Measurements from ENCODE around the gene ETF1.

Gene ETF1

DNA sequence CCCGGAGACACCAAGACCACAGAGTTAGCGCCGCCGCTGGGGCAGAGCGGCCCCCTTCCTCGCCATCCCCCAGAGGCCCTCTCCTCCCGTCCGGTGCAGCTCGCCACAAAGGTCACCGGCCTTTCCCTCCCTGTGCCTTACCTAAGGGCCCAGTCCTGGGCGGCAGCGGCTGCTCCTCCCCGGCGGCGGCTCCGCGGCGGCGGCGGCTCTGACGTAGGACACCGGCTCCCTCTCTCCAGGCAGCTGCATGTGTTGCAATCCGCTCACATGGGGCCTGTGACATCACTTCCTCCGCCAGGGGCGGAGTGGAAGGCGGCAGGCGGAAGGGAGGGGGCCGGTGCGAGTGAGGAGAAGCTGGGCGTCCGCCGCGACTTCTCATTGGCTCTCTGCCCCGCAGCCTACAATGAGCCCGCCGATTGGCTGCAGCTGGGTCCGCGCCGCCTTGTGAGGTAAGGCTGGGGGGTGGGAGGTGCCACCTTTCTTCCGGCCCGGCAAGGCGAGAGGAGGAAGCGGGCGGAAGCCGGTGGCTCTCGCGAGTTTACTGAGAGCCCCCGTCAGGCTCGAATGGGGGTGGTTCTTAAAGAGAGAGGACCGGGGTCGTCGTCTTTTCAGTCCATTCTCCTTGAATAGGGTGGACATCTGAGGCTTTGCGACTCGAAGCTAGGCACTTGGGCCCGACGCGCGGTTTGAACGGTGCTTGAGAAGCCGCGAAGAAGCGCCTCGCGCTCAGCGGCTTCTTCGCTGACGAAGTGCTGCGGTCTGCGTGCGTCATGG, at the start of gene ETF1:
TSS of gene ETF1 (minus strand) at position 281 of the 774 bp plus-strand sequence. CDS start 318 bp downstream, outside the sequence.
- TF ChIP-seq, protein P1, sequence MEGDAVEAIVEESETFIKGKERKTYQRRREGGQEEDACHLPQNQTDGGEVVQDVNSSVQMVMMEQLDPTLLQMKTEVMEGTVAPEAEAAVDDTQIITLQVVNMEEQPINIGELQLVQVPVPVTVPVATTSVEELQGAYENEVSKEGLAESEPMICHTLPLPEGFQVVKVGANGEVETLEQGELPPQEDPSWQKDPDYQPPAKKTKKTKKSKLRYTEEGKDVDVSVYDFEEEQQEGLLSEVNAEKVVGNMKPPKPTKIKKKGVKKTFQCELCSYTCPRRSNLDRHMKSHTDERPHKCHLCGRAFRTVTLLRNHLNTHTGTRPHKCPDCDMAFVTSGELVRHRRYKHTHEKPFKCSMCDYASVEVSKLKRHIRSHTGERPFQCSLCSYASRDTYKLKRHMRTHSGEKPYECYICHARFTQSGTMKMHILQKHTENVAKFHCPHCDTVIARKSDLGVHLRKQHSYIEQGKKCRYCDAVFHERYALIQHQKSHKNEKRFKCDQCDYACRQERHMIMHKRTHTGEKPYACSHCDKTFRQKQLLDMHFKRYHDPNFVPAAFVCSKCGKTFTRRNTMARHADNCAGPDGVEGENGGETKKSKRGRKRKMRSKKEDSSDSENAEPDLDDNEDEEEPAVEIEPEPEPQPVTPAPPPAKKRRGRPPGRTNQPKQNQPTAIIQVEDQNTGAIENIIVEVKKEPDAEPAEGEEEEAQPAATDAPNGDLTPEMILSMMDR (IDR thresholded peaks at IDR 0.05; ENCODE audit: poor library complexity, severe bottlenecking), result no peak
- Histone ChIP-seq H3K4me1 (ENCODE audit: insufficient read depth, poor library complexity, severe bottlenecking) (peaks cover 41% of the 10 kb centered on the region), H3K36me3 (ENCODE audit: low read depth) (peaks cover 44% of the 10 kb centered on the region), H3K27ac (ENCODE audit: poor library complexity, severe bottlenecking) (peak within 1 kb of the TSS; percentile 67), H3K4me3 (ENCODE audit: severe bottlenecking) (peak within 1 kb of the TSS; percentile 84), H3K27me3 (ENCODE audit: insufficient read depth, poor library complexity, severe bottlenecking) (no peaks in the 10 kb centered on the region), H3K9me3 (ENCODE audit: severe bottlenecking) (no peaks in the 10 kb centered on the region)
- ATAC-seq (ENCODE audit: low read depth) (peak; percentile 86), DNase-seq (ENCODE audit: low spot score) (peak; percentile 100)

DNA sequence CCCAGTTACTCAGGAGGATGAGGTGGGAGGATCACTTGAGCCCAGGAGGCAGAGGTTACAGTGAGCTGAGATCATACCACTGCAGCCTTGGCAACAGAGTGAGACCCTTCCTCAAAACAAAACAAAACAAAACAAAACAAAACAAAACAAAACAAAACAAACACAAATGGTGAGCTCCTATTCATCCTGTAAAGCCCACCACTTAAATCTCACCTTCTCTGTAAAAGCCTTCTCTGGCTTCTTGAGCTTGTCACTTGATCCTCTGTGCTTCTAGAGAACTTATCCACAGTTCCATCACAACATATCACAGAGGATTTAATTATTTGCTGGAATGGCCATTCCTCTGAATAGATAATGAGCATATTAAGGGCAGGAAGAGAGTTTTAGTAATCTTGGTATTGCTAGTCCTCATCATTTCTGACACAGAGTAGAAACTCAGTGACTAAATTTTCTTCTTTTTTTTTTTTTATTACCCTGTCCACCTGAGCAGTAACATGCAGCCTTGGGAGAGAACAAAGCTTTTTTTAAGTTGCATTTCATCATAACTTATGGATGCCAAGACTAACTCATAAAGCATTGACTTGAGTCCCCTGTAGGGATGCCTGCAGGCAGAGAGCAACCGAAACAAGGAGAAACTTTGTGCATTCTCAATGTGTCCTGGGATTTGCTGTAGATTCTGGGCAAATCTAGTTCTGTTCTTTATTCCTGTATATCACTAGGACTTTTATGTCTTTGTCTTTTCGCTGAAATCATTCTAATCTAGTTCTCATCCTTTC, 45.2 kb upstream of the ETF1 start:
- Histone ChIP-seq H3K4me1 (ENCODE audit: insufficient read depth, poor library complexity, severe bottlenecking) (no peaks in the 10 kb centered on the region), H3K27ac (ENCODE audit: poor library complexity, severe bottlenecking) (no peak overlapping the region), H3K36me3 (ENCODE audit: low read depth) (no peaks in the 10 kb centered on the region), H3K27me3 (ENCODE audit: insufficient read depth, poor library complexity, severe bottlenecking) (no peaks in the 10 kb centered on the region), H3K4me3 (ENCODE audit: severe bottlenecking) (no peak overlapping the region), H3K9me3 (ENCODE audit: severe bottlenecking) (no peaks in the 10 kb centered on the region)
- ATAC-seq (ENCODE audit: low read depth), result no peak
- no peak for DNase-seq (ENCODE audit: low spot score)
- TF ChIP-seq, protein P1 (IDR thresholded peaks at IDR 0.05; ENCODE audit: poor library complexity, severe bottlenecking), result no peak

- Histone ChIP-seq H3K27ac (ENCODE audit: poor library complexity, severe bottlenecking) (no peak overlapping the region), H3K4me3 (ENCODE audit: severe bottlenecking) (no peak overlapping the region), H3K4me1 (ENCODE audit: insufficient read depth, poor library complexity, severe bottlenecking) (no peaks in the 10 kb centered on the region), H3K27me3 (ENCODE audit: insufficient read depth, poor library complexity, severe bottlenecking) (no peaks in the 10 kb centered on the region), H3K36me3 (ENCODE audit: low read depth) (no peaks in the 10 kb centered on the region), H3K9me3 (ENCODE audit: severe bottlenecking) (no peaks in the 10 kb centered on the region)
- no peak for DNase-seq (ENCODE audit: low spot score)
- TF ChIP-seq, protein P1 (IDR thresholded peaks at IDR 0.05; ENCODE audit: poor library complexity, severe bottlenecking), result no peak
- no peak for ATAC-seq (ENCODE audit: low read depth)
Observed at GRCh38 chr5:138585157-138585556, 42.1 kb upstream of the ETF1 start.

- no peaks in the 10 kb centered on the region for H3K36me3 ChIP-seq (ENCODE audit: low read depth)
- no peak for DNase-seq (ENCODE audit: low spot score)
- H3K4me3 ChIP-seq (ENCODE audit: severe bottlenecking), result no peak overlapping the region
- no peaks in the 10 kb centered on the region for H3K9me3 ChIP-seq (ENCODE audit: severe bottlenecking)
- TF ChIP-seq, protein P1 (IDR thresholded peaks at IDR 0.05; ENCODE audit: poor library complexity, severe bottlenecking), result no peak
- H3K27me3 ChIP-seq (ENCODE audit: insufficient read depth, poor library complexity, severe bottlenecking), result no peaks in the 10 kb centered on the region
- H3K27ac ChIP-seq (ENCODE audit: poor library complexity, severe bottlenecking), result no peak overlapping the region
- no peaks in the 10 kb centered on the region for H3K4me1 ChIP-seq (ENCODE audit: insufficient read depth, poor library complexity, severe bottlenecking)
- ATAC-seq (ENCODE audit: low read depth), result no peak
Observed at GRCh38 chr5:138583984-138584637, 41.1 kb upstream of the ETF1 start.

Data from RWPE2 (cell line).